ENCODE data around the gene DNASE1L2. TPM values are rescaled to one million over a fixed set of nuclear protein-coding genes. Genes with fewer than 3 reads are reported as not detected.

The DNASE1L2 gene
- total RNA-seq = 0.43 and 0.65 TPM in 2 replicates

GRCh38 chr16:2236337-2237101 is at the start of gene DNASE1L2:
Gene DNASE1L2 (plus strand): TSS chr16:2236444. CDS start chr16:2236817, 373 bp downstream.

DNA sequence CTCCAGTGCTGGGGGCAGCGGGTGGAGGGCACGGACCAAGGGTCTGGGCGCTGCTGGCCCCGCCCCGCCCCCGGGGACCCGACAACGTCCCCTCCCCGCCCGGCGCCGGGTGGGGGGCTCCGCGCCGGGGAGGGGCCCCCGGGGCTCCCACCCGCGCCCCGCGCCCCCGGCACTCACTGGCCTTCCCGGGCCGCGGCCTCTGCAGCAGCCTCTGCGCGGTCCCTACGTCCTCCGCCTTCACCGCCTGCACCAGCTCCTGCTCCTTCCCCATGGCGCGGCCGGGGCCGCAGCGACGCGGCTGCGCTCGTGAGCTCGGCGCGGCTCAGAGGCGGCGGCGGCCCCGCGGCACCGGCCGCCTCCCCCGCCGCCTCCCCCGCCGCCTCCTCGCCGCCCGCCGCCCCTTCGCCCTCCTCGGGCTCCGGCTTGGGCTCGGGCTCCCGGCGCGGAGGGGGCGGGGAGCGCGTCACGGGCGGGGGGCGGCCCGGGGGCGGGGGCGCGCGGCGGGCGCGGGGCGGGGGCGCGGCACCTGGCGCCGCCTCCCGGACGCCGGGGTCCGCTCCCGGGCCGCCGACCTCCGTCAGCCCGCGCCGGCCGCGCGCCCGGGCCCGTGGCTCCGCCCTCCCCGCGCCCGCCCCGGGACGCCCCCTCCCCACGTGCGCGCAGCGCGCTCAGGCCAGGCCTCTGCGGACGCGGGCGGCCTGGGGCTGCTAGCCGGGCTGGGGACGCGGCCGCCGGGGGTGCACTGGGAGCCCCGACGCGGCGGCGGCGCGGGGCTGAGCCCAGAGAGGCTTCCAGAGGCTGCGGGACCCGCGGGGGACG is 39.9 kb upstream of the DNASE1L2 start, which contains the start of gene CASKIN1:
Gene CASKIN1, minus strand, starts transcription at position 444 of the 819 bp plus-strand sequence. Its CDS starts 173 bp downstream, at position 271.

GRCh38 chr16:2205104-2205966 is 30.9 kb upstream of the DNASE1L2 start, which contains the start of gene MLST8:
Gene MLST8 (plus strand): TSS chr16:2205454. CDS start chr16:2206086, 632 bp downstream.

GRCh38 chr16:2210386-2211365 is 25.6 kb upstream of the DNASE1L2 start, which contains the start of gene BRICD5:
Gene BRICD5 (minus strand): TSS chr16:2210863. CDS start chr16:2210833, 30 bp downstream.

DNA sequence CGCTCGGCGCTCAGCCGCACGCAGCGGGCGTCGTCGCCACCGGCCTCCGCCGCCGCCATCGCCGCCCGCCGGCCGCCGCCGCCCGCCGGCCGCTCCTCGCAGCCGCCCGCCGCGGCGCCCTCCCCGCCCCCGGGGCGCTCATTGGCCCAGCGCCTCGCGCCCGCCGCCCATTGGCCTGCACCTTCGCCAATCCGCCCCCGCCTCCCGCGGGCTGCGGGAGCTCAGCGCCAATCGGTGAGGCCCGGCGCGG is 21.6 kb upstream of the DNASE1L2 start, which contains the start of gene PGP:
Gene PGP, minus strand, starts transcription at position 122 of the 250 bp plus-strand sequence. Its CDS starts 63 bp downstream, at position 59.

DNA sequence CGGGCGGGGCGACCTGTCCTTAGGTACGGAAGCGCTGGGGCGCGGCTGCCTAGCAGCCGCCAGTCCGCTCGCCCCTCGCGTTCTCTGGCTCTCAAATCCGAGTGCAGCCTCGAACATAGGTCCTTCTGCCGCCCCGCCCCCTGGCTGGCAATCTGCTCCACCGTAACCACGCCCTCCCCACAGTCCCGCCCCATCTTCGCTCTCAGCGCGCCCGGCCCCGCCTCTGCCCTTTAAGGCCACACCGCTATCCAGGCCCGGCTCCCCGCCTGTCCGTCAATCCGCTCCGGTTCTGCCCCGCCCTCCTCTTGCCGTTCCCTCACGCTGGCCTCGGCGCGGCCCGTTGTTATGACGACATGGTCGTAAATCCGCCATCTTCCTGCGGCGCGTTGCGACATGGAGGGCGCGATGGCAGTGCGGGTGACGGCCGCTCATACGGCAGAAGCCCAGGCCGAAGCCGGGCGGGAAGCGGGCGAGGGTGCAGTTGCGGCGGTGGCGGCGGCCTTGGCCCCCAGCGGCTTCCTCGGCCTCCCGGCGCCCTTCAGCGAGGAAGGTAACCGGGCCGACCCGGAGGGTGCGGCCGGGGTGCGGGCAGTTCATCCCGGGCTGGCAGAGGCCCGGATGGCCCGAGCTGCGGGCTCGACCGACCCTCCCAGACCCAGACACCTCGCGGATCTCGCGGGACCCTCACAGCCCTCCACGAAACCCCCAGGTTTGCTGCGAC is 12.9 kb upstream of the DNASE1L2 start, which contains the start of gene E4F1:
Gene E4F1, plus strand, starts transcription at position 371 of the 721 bp plus-strand sequence. Its CDS starts 23 bp downstream, at position 394.

GRCh38 chr16:2251296-2252111 is 15.3 kb downstream of the DNASE1L2 start, which contains the start of gene ECI1:
Gene ECI1 (minus strand): TSS chr16:2251587. CDS start chr16:2251566, 21 bp downstream.

DNA sequence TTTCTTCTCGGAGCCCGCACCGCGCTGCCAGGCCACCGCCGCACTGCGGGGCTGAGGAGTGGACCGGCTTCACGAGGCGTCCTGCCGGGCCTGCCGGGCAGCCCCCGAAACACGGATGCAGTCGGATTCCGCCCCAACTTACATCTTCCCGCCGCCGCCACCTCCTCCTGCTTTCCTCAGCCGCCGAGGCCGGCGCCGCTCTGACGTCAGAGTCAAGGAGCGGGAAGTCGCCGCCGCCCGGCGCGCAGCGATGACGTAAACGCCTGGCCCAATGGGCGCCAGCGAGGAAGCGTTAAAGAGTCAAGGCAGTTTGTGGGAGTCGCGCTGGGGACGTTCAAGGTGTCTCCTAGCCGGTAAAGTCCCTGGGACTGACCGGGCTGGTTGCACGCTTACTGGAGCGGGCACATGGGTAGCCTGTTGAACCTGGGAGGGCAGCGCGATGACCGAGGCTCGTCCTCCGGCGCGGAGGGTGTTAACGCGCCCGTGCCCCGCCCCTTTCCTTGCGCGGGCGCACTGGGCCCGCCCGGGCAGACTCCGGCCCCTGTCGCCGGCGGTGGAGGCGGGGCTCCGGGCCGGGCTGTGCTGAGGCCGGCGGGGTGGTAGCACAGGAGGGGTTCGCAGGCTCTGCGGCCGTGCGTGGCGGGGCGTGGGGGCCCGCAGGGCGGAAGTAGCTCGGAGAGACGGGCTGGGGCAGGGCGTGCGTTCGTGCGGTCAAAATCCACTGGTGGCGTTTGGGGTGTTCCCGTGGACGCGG is 31.8 kb downstream of the DNASE1L2 start, which contains the start of gene RNPS1:
Gene RNPS1, minus strand, starts transcription at position 214 of the 754 bp plus-strand sequence. CDS start 3,483 bp downstream, outside the sequence.

Other genes with a start within 250 kb of the DNASE1L2 start
- gene SYNGR3, start 246.5 kb upstream of the DNASE1L2 start, total RNA-seq = 2.4 and 3.3 TPM in 2 replicates
- 11.4 and 11.8 TPM in 2 replicates for gene ZNF598, start 226.6 kb upstream of the DNASE1L2 start, total RNA-seq
- 0.18 and 0.43 TPM in 2 replicates for gene NPW, start 216.7 kb upstream of the DNASE1L2 start, total RNA-seq
- gene NHERF2, start 209.5 kb upstream of the DNASE1L2 start, total RNA-seq = 27.0 and 28.1 TPM in 2 replicates
- 33.8 and 40.0 TPM in 2 replicates for gene NTHL1, start 188.6 kb upstream of the DNASE1L2 start, total RNA-seq
- gene TSC2, start 188.5 kb upstream of the DNASE1L2 start, total RNA-seq = 37.8 and 59.7 TPM in 2 replicates
- gene PKD1, start 100.5 kb upstream of the DNASE1L2 start, total RNA-seq = 91.0 and 116 TPM in 2 replicates
- gene RAB26, start 87.8 kb upstream of the DNASE1L2 start, total RNA-seq = 0.71 and 1.6 TPM in 2 replicates
- 48.1 and 52.7 TPM in 2 replicates for gene TRAF7, start 80.7 kb upstream of the DNASE1L2 start, total RNA-seq
- gene CASKIN1, start 39.8 kb upstream of the DNASE1L2 start, total RNA-seq = 0.14 and 0.37 TPM in 2 replicates
- gene MLST8, start 31.0 kb upstream of the DNASE1L2 start, total RNA-seq = 10.7 and 17.5 TPM in 2 replicates
- 1.00 and 1.8 TPM in 2 replicates for gene BRICD5, start 25.6 kb upstream of the DNASE1L2 start, total RNA-seq
- 5.3 and 7.8 TPM in 2 replicates for gene PGP, start 21.6 kb upstream of the DNASE1L2 start, total RNA-seq
- 24.0 and 28.8 TPM in 2 replicates for gene E4F1, start 12.9 kb upstream of the DNASE1L2 start, total RNA-seq
- 24.9 and 33.8 TPM in 2 replicates for gene ECI1, start 15.1 kb downstream of the DNASE1L2 start, total RNA-seq
- gene RNPS1, start 31.7 kb downstream of the DNASE1L2 start, total RNA-seq = 33.1 and 44.0 TPM in 2 replicates
- gene ABCA3, start 104.3 kb downstream of the DNASE1L2 start, total RNA-seq = 0.43 and 0.55 TPM in 2 replicates
- gene CCNF, start 193.0 kb downstream of the DNASE1L2 start, total RNA-seq = 4.0 and 4.8 TPM in 2 replicates
- gene TEDC2, start 223.7 kb downstream of the DNASE1L2 start, total RNA-seq = 1.00 and 1.0 TPM in 2 replicates
- gene NTN3, start 234.9 kb downstream of the DNASE1L2 start, total RNA-seq = 0.43 and 0.74 TPM in 2 replicates
- gene TBC1D24, start 238.7 kb downstream of the DNASE1L2 start, total RNA-seq = 12.8 and 16.8 TPM in 2 replicates

Measured in smooth muscle cell of bladder (primary cell).